Embryonic facial prominence (tissue), 1 donor: ENCODE results near the gene COL4A5.
"Not testable (repeated sequence)": the region's sequence is repeated elsewhere in the genome, so short reads cannot be mapped to it uniquely, and the experiment has no call there.

ENCODE experiments used
- DNase-seq: peaks from one replicate; pipeline ENCODE4 v3.0.0-alpha.2; 2016; ENCODE audit errors: extremely low spot score

COL4A5 gene

DNA sequence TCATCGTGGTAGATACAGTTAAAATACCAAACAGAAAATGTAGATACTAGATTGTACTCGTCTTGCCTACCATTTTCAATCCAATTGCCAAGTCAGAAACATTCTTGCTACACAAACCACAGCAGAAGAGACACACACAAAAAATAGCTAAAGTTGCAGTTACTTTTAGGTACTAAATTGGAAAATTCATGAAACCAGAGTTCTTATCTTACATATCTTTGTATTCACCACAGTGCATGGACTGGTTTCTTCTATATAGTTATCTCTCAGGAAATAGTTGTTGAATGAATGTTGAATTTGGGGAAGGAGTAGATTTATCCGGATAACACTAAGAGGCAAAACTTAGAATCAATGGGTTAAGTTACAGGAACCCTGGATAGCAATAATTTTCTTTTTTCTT is 14.2 kb downstream of the COL4A5 start:
- no peak for DNase-seq

GRCh38 chrX:108456971-108457477 is 17.4 kb downstream of the COL4A5 start:
- DNase-seq: no peak

- DNase-seq: no peak
Observed at GRCh38 chrX:108464604-108465003, 25.0 kb downstream of the COL4A5 start.

- no peak for DNase-seq
Observed at GRCh38 chrX:108468486-108468885, 28.8 kb downstream of the COL4A5 start.

GRCh38 chrX:108473979-108474378 is 34.3 kb downstream of the COL4A5 start:
- DNase-seq: no peak

DNA sequence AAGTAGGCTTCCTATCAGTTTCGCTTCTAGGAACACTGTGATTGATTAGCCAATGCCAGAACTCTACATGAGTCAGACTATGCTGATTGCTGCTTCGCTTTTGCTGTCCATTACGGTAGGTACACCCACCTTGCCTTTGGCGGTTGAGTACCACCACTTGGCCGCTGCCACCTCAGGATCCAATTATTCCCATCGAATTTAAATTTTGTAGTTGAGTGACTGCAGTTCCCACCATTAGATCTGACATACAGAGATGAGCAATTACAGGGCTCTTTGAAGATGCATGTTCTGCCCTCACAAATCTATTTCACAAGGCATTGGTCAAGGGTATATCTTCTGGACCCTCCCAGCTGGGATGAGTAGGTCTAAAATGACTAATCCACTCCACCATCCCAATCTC is 41.9 kb downstream of the COL4A5 start:
- not testable (repeated sequence) for DNase-seq

GRCh38 chrX:108484251-108484650 is 44.6 kb downstream of the COL4A5 start:
- no peak for DNase-seq

GRCh38 chrX:108485960-108486359 is 46.3 kb downstream of the COL4A5 start:
- DNase-seq: no peak

DNA sequence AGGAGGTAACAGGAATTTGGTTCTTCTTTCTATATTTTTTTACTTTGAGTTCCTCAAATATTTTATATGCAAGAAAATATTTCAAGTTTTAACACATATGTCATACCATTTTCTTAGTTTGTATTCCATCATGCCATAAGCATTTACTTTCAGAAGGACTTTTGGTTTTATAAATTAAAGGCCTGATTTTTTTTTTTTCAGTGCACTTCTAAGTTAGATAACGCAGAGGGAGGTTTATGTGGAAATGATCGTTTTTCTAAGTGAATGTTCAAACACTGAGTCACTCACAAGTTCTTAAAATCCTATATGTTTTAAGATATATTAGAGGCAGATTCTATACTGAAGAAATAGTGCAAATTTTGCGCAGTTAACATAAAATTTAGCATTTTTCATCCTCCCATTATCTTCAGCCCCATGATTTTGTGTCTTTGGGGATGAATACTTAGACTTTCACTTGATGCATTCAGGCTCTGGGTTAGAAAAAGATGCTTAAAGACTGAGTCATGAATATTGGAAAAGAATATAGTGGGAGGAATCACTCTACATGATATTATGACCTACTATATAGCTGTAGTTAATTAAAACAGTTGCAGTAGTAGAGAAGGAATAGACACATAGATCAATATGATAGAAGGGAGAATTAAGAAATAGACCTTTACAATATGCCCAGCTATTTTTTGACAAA is 54.9 kb downstream of the COL4A5 start:
- no peak for DNase-seq

DNA sequence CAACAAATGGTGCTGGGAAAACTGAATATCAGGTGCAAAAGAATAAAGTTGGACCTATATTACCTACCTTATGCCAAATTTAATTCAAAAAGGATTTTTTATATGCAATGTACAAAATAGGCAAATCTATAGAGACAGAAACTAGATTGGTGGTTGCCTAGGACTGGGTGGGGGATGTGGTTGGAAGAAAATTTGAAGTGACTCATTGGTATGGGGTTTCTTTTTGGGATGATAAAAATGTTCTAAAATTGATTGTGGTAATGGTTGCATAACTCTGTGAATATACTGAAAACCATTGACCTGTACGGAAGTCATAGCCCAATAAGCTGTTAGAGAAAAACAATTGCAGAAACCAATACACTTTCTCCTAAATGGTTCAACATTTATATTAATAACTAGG is 72.1 kb downstream of the COL4A5 start:
- DNase-seq: no peak

- no peak for DNase-seq
Observed at GRCh38 chrX:108516184-108516583, 76.5 kb downstream of the COL4A5 start.

- DNase-seq: no peak
Observed at GRCh38 chrX:108527724-108528123, 88.1 kb downstream of the COL4A5 start.

GRCh38 chrX:108537005-108537404 is 97.4 kb downstream of the COL4A5 start:
- DNase-seq: no peak

GRCh38 chrX:108541286-108541685 is 101.6 kb downstream of the COL4A5 start:
- no peak for DNase-seq

- no peak for DNase-seq
Observed at GRCh38 chrX:108557580-108557979, 117.9 kb downstream of the COL4A5 start.

GRCh38 chrX:108558217-108558616 is 118.6 kb downstream of the COL4A5 start:
- no peak for DNase-seq

- no peak for DNase-seq
Observed at GRCh38 chrX:108573136-108573535, 133.5 kb downstream of the COL4A5 start.

DNA sequence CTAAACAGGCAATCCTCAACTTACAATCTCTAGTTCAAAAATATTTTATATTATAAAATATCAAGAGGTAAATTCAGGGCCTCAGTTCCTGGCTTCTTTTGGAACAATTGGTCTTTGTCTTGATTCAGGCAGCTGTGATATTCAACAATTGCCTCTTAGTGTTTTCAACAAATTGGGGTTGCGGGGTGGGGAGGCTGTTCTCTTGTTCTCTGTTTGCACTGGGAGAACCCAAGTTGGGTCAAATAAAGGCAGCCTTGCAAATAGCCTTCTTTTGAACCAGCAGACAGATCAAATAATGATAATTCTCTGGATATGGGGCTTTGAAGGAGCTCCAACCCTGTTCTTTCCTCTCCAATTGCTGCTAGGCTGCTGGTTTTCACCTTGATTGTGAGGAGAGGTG is 142.5 kb downstream of the COL4A5 start:
- DNase-seq: no peak

- no peak for DNase-seq
Observed at GRCh38 chrX:108584617-108585211, 145.1 kb downstream of the COL4A5 start.

DNA sequence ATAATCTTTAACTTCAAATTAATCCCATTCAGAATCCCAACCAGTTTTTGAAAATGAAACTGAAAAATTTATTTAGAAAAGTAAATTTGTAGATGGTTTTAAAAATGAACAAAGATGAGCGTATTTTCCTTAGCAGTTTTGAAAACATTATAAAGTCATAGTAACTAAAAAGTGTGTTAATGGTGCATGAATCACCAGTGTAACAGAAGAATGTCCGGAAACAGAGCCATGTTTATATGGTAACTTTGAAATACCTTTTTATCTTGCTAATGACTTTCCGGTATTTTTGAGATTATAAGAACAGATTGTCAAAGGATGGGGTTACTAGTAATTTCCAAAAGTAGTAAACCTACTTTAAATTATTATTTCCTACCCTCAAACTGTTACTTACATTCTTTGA is 150.9 kb downstream of the COL4A5 start:
- no peak for DNase-seq

GRCh38 chrX:108601276-108601675 is 161.6 kb downstream of the COL4A5 start:
- no peak for DNase-seq

DNA sequence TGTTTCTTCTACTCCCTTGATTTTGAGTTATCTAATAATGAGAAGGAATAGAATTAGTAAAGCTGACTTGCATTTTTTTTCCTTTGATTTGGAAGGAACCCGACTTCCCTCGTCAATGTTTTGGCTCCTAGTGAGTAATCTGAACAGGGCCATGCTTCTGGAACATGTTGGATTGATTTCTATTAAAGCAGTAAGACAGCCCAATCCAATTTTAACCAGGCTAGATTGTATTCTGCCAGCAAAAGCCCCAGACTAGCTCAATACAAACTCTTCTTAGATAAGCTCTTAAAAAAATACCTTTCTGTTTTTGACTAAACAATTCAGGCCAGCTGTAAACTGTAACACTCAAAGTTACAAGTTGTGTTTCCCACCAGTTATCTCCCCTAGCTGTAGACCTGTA is 170.5 kb downstream of the COL4A5 start:
- no peak for DNase-seq

- no peak for DNase-seq
Observed at GRCh38 chrX:108614616-108615015, 175.0 kb downstream of the COL4A5 start.

DNA sequence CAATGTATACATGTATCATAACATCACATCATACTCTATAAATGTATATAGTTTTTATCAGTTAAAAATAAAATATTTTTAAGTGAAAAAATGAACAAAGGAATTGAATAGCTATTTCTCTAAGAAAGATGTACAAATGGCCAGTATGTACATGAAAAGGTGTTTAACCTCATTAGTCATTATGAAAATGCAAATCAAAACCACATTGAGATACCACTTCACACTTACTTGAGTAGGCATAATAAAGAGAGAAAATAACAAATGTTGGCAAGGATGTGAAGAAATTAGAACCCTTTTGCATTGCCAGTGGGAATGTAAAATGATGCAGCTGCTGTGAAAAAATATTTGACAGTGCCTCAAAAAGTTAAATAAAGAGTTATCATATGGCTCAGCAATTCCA is 201.2 kb downstream of the COL4A5 start:
- DNase-seq: no peak
